Lower leg skin (tissue), 3 donors: Measurements from ENCODE around the gene NT5M.

ENCODE experiments used
- CTCF ChIP-seq, 3 donors: fragments of 450-650 bp; IDR thresholded peaks; one replicate each; pipeline ENCODE4 v1.5.1; 2016; ENCODE audit warnings: antibody characterized with exemption in 3 of 3, mild to moderate bottlenecking in 3 of 3, moderate library complexity in 2 of 3
- POLR2A ChIP-seq, 2 donors: fragments of 450-650 bp; IDR thresholded peaks; one replicate each; pipeline ENCODE4 v1.6.1; 2016 to 2017; ENCODE audit warnings: antibody characterized with exemption in 2 of 2, mild to moderate bottlenecking in 1 of 2, moderate library complexity in 1 of 2

GRCh38 chr17:17393976-17394375, 90.8 kb downstream of the NT5M start:
- TF ChIP-seq CTCF (IDR thresholded peaks at IDR 0.05) (no peak), POLR2A (IDR thresholded peaks at IDR 0.05) (no peak)
